Fibroblast of lung (primary cell): ENCODE data around the gene PIGZ. TPM values are rescaled to one million over a fixed set of nuclear protein-coding genes. Genes with fewer than 3 reads are reported as not detected.

ENCODE experiments used
- DNase-seq, 2 donors: peaks; one replicate each; pipeline versions ENCODE4 v3.0.0 to v3.0.0-alpha.2; 2010; ENCODE audit warnings: low read depth in 2 of 2
- H2AFZ ChIP-seq: 2 replicates; pipeline ENCODE4 v1.5.1; 2012; ENCODE audit warnings: low read length, control low read depth, inconsistent platforms
- H3K27ac ChIP-seq: 2 replicates; pipeline ENCODE4 v1.5.1; 2011; ENCODE audit warnings: low read length, control low read depth; ENCODE audit not compliant: insufficient read depth
- H3K27me3 ChIP-seq: 2 replicates; pipeline ENCODE4 v1.5.1; 2011; ENCODE audit warnings: mild to moderate bottlenecking, low read length; ENCODE audit not compliant: control insufficient read depth, insufficient read depth
- H3K36me3 ChIP-seq: 2 replicates; pipeline ENCODE4 v1.5.1; 2011; ENCODE audit warnings: low read length; ENCODE audit not compliant: control insufficient read depth, insufficient read depth
- H3K4me1 ChIP-seq: 2 replicates; pipeline ENCODE4 v1.5.1; 2011; ENCODE audit warnings: low read length; ENCODE audit not compliant: control insufficient read depth, insufficient read depth; ENCODE audit errors: extremely low read depth
- H3K4me2 ChIP-seq: 2 replicates; pipeline ENCODE4 v1.5.1; 2011; ENCODE audit warnings: low read length, control low read depth; ENCODE audit not compliant: insufficient read depth; ENCODE audit errors: extremely low read depth
- H3K4me3 ChIP-seq, 4 experiments: fragments of 200-600 bp in 1 of 4; sonication (generic) in 1 of 4; replicated peaks in 1 of 4; 2 replicates each; pipeline ENCODE4 v1.5.1; 2011 to 2016; ENCODE audit warnings: low read length in 4 of 4, low read depth in 3 of 4, mild to moderate bottlenecking in 3 of 4, control low read depth in 2 of 4, inconsistent platforms in 1 of 4, mixed read lengths in 1 of 4; ENCODE audit not compliant: insufficient read depth in 1 of 4; ENCODE audit errors: control extremely low read depth in 1 of 4
- H3K79me2 ChIP-seq: 2 replicates; pipeline ENCODE4 v1.5.1; 2012; ENCODE audit warnings: mild to moderate bottlenecking, low read length, inconsistent platforms; ENCODE audit not compliant: control insufficient read depth, insufficient read depth
- H3K9ac ChIP-seq: 2 replicates; pipeline ENCODE4 v1.5.1; 2011; ENCODE audit warnings: mild to moderate bottlenecking, low read length, control low read depth; ENCODE audit not compliant: insufficient read depth
- H3K9me3 ChIP-seq: 2 replicates; pipeline ENCODE4 v1.5.1; 2012; ENCODE audit warnings: low read depth, low read length; ENCODE audit not compliant: control insufficient read depth, insufficient read depth
- H4K20me1 ChIP-seq: 2 replicates; pipeline ENCODE4 v1.5.1; 2011; ENCODE audit warnings: low read length; ENCODE audit not compliant: control insufficient read depth, insufficient read depth; ENCODE audit errors: extremely low read depth
- EZH2 ChIP-seq: IDR thresholded peaks from 2 replicates; pipeline ENCODE4 v1.5.1; 2012; ENCODE audit warnings: low read length, control low read depth, mild to moderate bottlenecking; ENCODE audit errors: missing control alignments
- polyA plus RNA-seq, 2 donors: library from polyadenylated mRNA; depleted of rRNA in 1 of 2; stranded (reverse) in 1 of 2; unstranded in 1 of 2; fragments of >200 nt; gene quantifications; 2 replicates each; pipeline ENCODE4 v1.2.1, GENCODE V29; 2011 to 2012; ENCODE audit warnings: missing spikeins in 1 of 2
- total RNA-seq: library from RNA; depleted of rRNA; stranded (reverse); fragments of >200 nt; gene quantifications from 2 replicates; pipeline ENCODE4 v1.2.1, GENCODE V29; 2014
- TF ChIP-seq, protein P1 (sequence below), 2 donors: IDR thresholded peaks in 1 of 2; conservative IDR thresholded peaks in 1 of 2; 1 replicate in 1 of 2; 2 replicates in 1 of 2; pipeline ENCODE4 v1.5.1; 2011 to 2012; ENCODE audit warnings: low read length in 2 of 2, control low read depth in 1 of 2, inconsistent platforms in 1 of 2, low read depth in 1 of 2, mild to moderate bottlenecking in 1 of 2

The PIGZ gene
- total and polyA plus RNA-seq, 2 donors (not counting 1 experiment from before 2014, with no cell fraction given): 0.66 to 2.0 TPM

DNA sequence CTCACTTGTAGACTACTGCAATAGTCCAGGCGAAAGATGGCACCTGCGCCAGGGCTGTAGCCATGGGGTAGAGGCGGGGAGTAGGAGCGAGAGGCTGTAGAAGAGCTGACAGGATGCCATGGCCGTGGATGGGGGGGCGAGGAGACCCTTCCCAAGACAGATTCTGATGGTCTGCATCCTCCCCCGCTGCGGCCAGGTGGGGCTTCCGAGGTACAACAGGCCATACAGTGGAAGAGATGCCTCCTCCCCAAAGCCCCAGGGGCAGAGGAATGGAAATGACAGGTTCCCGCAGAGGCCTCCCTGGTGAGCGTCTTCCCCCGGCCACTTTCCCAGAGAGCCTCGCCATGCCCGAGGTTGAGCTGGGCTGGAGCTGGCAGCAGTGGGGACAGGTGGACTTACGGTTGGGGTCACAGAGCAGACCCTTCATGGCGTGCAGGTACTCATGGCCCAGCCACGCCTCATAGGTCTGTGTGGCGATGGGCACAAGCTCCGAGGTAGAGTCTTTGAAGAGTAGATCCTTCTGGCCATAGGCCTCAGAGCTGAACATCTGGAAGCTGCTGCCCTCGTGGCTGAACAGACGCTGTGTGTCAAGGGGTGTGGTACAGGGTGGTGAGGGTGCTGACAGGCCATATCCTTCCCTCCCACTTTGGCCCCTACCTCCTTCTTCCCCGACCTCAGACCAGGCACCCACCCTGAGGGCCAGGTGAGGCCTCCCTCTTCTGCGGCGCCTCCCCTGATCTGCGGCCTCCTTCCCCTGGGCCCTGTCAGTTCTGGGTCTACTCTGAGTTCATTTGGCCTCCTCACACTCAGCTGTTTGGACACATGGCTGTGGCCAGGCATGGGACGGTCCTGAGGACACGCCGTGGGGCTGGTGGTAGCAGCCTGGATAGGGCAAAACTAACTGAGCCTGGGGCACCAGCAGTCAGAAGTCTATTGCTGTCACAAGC, 47.4 kb upstream of the PIGZ start:
- Histone ChIP-seq H3K4me3 (no peak overlapping the region), H3K4me2 (no peak overlapping the region), H3K79me2 (no peaks in the 10 kb centered on the region), H3K36me3 (no peaks in the 10 kb centered on the region), H3K9ac (no peak overlapping the region), H3K27me3 (peaks cover 8% of the 10 kb centered on the region), H3K4me1 (no peaks in the 10 kb centered on the region), H3K27ac (no peak overlapping the region), H4K20me1 (no peaks in the 10 kb centered on the region), H3K9me3 (no peaks in the 10 kb centered on the region), H2AFZ (no peak overlapping the region)
- DNase-seq: no peak
- TF ChIP-seq, protein P1, sequence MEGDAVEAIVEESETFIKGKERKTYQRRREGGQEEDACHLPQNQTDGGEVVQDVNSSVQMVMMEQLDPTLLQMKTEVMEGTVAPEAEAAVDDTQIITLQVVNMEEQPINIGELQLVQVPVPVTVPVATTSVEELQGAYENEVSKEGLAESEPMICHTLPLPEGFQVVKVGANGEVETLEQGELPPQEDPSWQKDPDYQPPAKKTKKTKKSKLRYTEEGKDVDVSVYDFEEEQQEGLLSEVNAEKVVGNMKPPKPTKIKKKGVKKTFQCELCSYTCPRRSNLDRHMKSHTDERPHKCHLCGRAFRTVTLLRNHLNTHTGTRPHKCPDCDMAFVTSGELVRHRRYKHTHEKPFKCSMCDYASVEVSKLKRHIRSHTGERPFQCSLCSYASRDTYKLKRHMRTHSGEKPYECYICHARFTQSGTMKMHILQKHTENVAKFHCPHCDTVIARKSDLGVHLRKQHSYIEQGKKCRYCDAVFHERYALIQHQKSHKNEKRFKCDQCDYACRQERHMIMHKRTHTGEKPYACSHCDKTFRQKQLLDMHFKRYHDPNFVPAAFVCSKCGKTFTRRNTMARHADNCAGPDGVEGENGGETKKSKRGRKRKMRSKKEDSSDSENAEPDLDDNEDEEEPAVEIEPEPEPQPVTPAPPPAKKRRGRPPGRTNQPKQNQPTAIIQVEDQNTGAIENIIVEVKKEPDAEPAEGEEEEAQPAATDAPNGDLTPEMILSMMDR (conservative IDR thresholded peaks at IDR 0.05 in 1 of 2, IDR thresholded peaks at IDR 0.05 in 1 of 2; ENCODE audit: low read depth in 1 of 2, low read length in 2 of 2): no peak
- no peak for TF ChIP-seq EZH2

GRCh38 chr3:197014942-197015575, 46.4 kb upstream of the PIGZ start:
- Histone ChIP-seq H3K27me3 (peaks cover 8% of the 10 kb centered on the region), H3K36me3 (no peaks in the 10 kb centered on the region), H3K4me3 (no peak overlapping the region), H4K20me1 (no peaks in the 10 kb centered on the region), H3K4me2 (no peak overlapping the region), H3K79me2 (no peaks in the 10 kb centered on the region), H3K9me3 (no peaks in the 10 kb centered on the region), H3K9ac (no peak overlapping the region), H2AFZ (no peak overlapping the region), H3K4me1 (no peaks in the 10 kb centered on the region), H3K27ac (no peak overlapping the region)
- TF ChIP-seq, protein P1 (conservative IDR thresholded peaks at IDR 0.05 in 1 of 2, IDR thresholded peaks at IDR 0.05 in 1 of 2; ENCODE audit: low read depth in 1 of 2, low read length in 2 of 2): no peak
- no peak for TF ChIP-seq EZH2
- no peak for DNase-seq

DNA sequence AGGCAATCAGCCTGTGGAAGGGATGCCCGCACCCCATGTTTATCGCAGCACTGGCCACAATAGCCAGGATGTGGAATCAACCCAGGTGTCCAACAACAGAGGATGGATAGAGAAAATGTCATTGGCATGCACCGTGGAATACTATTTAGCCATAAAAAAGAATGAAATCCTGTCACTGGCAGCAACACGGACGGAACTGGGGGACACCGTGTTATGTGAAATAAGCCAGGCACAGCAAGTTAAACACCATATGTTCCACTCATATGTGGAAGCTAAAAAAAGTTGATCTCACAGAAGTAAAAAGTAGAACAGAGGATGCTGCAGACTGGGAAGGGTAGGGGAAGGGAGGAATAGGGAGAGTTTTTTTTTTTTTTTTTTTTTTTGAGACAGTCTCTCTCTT, 45.4 kb upstream of the PIGZ start:
- Histone ChIP-seq H3K36me3 (no peaks in the 10 kb centered on the region), H3K4me2 (no peak overlapping the region), H3K9ac (no peak overlapping the region), H3K4me3 (no peak overlapping the region), H2AFZ (no peak overlapping the region), H3K79me2 (no peaks in the 10 kb centered on the region), H4K20me1 (no peaks in the 10 kb centered on the region), H3K4me1 (no peaks in the 10 kb centered on the region), H3K27ac (no peak overlapping the region), H3K9me3 (no peaks in the 10 kb centered on the region), H3K27me3 (peaks cover 5% of the 10 kb centered on the region)
- DNase-seq: no peak
- TF ChIP-seq, protein P1 (conservative IDR thresholded peaks at IDR 0.05 in 1 of 2, IDR thresholded peaks at IDR 0.05 in 1 of 2; ENCODE audit: low read depth in 1 of 2, low read length in 2 of 2): no peak
- no peak for TF ChIP-seq EZH2
